Activated CD4-positive, alpha-beta T cell treated with anti-CD3 and anti-CD28 coated beads for 4 hours (primary cell): ENCODE data around the gene AKT1.

Experiments used
- DNase-seq, 2 donors: peaks; one replicate each; pipeline ENCODE4 v3.0.0-alpha.2; 2020

The AKT1 gene

GRCh38 chr14:104784846-104785707 lies 10.5 kb downstream of the AKT1 start:
- no peak for DNase-seq

GRCh38 chr14:104784218-104784568 lies 11.4 kb downstream of the AKT1 start:
- no peak for DNase-seq

- no peak for DNase-seq
These were observed 11.9 kb downstream of the AKT1 start for GRCh38 chr14:104783484-104784217.

- no peak for DNase-seq
These were observed 12.8 kb downstream of the AKT1 start for GRCh38 chr14:104782808-104783139.

- DNase-seq, result no peak
These were observed 13.3 kb downstream of the AKT1 start for GRCh38 chr14:104782086-104782807.

- no peak for DNase-seq
These were observed 14.1 kb downstream of the AKT1 start for GRCh38 chr14:104781271-104782077.

GRCh38 chr14:104780513-104781030 lies 15.0 kb downstream of the AKT1 start:
- no peak for DNase-seq

- DNase-seq, result no peak
These were observed 15.6 kb downstream of the AKT1 start for GRCh38 chr14:104779776-104780512.

GRCh38 chr14:104778694-104779331 lies 16.7 kb downstream of the AKT1 start:
- no peak for DNase-seq

GRCh38 chr14:104777808-104778249 lies 17.7 kb downstream of the AKT1 start:
- DNase-seq, result no peak

- no peak for DNase-seq
These were observed 18.4 kb downstream of the AKT1 start for GRCh38 chr14:104776961-104777807.

GRCh38 chr14:104776481-104776880 lies 19.1 kb downstream of the AKT1 start:
- no peak for DNase-seq

- DNase-seq, result no peak
These were observed 20.5 kb downstream of the AKT1 start for GRCh38 chr14:104775073-104775489.

- no peak for DNase-seq
These were observed 21.0 kb downstream of the AKT1 start for GRCh38 chr14:104774453-104775072.

GRCh38 chr14:104773505-104774452 lies 21.8 kb downstream of the AKT1 start:
- DNase-seq, result no peak

GRCh38 chr14:104772707-104773504 lies 22.6 kb downstream of the AKT1 start:
- no peak for DNase-seq

GRCh38 chr14:104771918-104772706 lies 23.4 kb downstream of the AKT1 start:
- no peak for DNase-seq
